CD4-positive, alpha-beta T cell treated with Interferon alpha-2 for 1 hour (primary cell): ENCODE data around the gene CRTC1.
A peak's percentile ranks its signal among the peaks of the same experiment; 100 is the strongest.
"Not testable (repeated sequence)": the region's sequence is repeated elsewhere in the genome, so short reads cannot be mapped to it uniquely, and the experiment has no call there.

Experiments
- DNase-seq, 2 donors: peaks; one replicate each; pipeline ENCODE4 v3.0.0-alpha.2; 2020 to 2022

The CRTC1 gene

DNA sequence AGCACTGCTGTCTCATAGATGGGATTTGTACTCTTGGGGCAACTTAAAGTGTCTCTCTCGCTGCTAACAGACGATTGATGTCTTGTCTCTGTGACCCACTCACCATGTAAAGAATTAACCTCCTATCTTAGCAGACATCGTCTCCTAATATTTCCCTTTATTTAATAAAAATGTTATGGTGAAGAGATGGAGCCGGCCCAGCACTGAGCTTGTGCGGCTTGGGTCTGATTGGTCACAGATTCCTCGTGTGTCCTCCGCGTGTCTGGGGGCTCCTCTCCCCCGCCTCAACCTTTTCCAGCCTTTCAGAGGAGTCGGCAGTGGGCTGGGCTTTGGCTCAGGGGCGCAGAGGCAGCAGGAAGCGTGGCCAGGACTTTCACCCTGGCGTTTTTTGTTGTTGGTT, 13.2 kb upstream of the CRTC1 start:
- no peak for DNase-seq

DNA sequence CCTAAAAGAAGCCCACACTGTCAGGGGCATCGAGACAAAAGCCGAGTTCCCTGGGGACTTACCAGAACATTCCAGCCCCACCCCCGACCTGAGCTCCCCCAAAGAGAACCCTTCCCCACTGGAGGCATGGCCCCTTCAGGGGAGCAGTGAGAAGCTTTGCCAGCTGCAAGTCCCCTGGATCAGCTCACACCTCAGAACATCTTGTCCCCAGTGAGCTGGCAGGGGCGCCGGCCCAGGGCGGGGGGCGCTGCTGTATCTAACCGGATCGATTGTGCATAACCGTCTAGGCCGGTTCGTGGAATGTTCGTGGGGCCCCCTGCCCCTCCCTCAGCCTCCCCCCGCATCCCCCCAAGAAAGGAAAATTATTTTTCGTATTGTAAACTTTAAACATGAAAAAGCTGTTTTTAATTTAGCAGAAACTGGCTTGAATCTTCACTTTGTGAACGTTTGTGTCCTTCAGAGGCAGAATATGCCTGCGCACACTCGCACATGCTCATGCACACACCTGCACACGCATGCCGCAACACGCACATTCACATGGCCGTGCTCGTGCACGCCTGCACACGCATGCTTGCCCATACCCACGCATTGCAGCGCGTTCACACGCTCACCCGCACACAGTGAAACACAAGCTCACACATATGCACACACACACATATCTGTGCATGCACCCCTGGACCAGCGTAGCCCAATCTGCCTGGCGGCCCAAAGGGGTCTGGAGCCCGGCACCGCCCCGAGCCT, 12.0 kb upstream of the CRTC1 start:
- DNase-seq, result no peak

DNA sequence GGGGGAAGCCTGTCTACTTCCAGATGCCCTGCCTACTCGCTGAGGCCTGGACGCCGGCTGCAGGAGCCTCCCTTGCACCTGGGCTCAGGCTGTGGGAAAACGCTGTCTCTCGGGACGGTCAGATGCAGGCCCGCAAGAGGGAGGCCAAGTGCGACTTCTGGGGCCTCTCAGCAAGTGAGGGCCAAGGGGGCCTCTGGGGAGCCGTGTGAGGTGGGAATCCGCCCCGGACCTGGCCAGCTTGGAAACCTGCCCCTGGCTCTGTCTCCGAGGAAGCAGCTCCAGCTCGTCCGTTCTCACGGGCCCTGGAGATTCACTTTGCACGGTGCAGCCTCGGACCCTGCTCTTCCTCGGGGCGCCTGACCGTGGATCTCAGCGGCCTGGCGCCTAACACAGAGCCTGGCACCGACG, 11.4 kb upstream of the CRTC1 start:
- no peak for DNase-seq

DNA sequence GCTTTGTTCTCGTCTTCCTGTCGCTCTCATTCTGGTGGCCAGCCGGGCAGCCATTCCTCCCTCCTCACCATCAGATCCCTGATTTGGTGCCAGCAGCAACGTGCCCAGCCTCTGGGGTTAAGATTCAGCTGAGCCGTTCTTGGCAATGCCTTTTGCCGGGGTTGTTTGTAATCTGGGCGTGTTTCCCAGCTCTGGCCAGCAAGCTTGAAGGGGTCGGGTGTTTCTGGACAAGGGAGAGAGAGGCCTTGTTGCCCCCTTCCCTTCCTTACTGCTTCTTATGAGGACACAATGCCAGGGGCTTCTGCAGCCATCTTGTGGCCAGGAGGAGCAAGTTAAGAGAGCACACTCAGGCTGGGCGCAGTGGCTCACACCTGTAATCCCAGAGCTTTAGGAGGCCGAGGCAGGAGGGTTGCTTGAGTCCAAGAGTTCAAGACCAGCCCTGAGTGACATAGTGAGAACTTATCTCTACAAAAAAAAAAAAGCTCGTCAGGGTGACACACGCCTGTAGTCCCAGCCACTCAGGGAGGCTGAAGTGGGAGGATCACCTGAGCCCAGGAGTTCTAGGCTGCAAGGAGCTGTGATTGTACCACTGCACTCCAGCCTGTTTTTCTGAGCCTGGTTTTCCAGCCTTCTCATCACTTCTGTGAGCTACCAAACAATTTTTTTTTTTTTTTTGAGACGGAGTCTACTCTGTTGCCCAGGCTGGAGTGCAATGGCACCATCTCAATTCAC, 10.7 kb upstream of the CRTC1 start:
- DNase-seq, result no peak

DNA sequence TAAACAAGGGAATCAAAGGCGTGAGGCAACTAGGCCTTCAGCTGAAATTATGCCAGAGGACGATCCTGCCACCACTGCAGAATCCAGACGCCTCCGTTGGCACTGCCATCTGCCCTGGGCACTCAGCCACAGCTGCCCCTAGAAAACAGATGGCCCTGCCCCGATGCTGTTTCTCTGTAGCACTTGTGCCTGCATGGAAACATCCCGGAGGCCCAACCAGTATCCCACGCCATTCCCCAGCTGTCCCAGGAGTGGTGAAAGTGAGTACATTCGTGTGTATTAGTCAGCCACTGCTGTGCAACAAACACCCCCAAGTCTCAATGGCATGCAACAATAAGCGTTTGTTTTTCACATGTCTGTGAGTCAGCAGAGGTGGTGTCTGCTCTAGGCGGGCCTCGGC, 8.9 kb upstream of the CRTC1 start:
- no peak for DNase-seq

DNA sequence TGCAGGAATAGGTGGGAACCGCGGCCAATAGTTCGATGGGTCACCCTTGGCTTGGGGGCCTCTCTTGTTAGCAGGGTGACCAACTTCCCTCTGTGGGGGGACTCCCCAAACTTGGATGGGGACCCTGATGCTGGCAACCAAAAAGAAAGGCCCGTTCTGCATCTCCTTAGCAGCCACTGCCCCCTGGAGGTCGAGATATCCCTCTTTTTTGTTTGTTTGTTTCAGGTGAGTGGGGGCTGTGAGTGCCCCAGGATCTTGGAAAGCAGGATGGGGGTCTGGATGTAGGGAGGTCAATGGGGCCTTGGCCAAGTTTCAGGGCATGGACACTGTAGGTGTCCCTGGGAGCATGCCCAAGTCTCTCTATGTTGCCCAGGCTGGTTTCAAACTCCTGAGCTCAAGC, 7.7 kb upstream of the CRTC1 start:
- peak in 1 of 2 donors; percentile 24 for DNase-seq

DNA sequence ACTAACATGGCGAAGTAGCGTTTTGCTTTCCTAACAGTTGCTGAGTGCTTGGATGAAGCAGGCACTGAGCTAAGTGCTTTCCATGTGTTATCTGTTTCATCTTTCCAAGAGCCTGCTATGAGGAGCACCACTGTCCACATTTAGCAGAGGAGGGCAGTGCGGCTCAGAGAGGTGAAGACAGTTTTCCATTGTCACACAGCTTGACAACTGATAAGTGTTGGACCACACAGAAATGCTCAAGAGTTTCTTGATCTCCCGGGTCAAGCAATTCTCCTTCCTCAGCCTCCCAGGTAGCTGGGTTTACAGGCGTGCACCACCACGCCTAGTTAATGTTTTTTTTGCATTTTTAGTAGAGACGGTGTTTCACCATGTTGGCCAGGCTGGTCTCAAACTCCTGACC, 6.8 kb upstream of the CRTC1 start:
- DNase-seq, result no peak

DNA sequence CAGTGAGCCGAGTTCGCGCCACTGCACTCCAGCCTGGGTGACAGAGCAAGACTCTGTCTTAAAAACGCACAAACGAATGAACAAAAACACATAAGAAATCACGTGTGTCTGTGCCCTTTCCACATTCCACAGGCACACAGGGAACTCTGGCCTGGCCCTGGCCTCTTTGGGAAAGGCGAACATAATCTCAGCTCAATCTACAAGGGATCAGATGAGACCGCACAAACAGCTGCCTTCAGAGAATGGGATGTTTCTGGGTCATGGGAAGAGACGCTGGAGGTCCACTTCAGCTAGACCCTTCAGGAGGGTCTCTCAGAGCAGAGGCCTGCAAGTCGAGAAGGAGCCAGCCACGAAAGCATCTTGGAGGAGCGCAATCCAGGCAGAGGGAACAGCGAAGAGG, 6.3 kb upstream of the CRTC1 start:
- no peak for DNase-seq

DNA sequence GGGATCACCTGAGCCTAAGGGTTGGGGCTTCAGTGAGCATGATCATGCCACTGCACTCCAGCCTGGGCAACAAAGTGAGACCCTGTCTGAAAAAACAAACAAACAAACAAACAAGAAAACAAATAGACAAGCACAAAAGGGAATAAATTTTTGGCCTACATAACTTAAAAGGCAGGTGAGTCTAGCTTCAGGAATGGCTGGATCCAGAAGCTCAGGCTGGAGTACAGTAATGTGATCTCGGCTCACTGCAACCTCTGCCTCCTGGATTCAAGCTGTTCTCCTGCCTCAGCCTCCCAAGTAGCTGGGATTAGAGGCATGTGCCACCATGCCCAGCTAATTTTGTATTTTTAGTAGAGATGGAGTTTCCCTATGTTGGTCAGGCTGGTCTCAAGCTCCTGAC, 3.3 kb upstream of the CRTC1 start:
- DNase-seq, result not testable (repeated sequence)

DNA sequence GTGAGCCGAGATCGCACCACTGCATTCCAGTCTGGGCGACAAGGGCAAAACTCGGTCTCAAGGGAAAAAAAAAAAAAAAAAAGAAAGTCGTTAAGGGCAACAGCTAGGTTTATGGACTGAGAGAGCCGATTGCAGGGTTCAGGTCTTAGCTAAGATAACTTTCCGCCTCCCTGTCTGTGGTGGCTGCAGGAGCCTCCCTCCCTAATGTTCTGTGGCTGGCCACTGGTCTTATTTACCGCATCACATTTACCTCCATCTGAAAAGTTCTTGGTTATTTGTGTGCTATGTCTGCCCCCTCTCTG, 722 bp upstream of the CRTC1 start:
- no peak for DNase-seq

DNA sequence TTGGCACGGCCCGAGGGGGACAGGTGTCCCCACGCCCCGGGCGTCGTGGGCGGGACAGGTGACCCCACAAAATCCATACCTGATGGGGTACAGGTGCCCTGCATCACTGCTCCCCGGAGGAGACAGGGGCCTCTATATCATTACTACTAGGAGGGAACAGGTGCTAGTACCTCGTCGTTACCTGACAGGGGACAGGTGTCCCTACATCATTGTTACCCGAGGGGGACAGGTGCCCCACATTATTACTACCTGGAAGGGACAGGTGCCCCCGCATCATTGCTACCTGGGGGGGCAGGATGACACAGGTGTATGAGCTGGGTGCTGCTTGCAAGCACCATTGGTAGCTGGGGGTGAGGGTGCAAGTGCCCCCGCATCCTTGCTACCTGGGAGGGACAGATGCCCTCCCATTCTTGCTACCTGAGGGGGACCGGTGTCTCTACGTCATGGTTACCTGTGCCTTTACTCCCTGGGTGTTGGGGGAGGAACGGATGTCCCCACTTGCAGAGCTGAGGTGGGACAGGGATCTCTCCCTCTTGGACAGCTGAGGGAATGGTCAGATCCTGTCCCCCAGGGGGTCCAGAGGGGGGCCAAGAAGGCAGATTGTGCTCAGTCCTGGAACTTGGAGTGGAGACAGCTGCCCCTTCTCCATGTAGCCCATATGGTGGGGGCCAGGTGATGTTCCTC, 620 bp downstream of the CRTC1 start:
- no peak for DNase-seq

DNA sequence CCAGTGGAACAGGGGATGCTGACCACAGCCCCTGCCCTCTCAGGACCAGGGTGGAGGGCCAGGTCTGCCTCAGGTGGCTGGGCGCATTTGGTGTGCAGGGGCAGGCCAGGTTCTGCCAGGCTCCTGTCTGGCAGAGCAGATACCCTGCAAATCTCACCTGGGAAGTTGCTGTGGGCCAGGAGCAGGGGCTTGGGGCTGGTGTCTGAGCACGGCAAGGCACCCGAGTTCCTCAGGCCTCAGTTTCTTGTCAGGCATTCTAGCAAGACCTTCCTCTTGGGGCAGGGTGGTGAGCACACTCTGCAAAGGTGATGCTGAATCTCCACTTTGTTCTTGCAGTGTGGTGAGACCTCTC, 1.1 kb downstream of the CRTC1 start:
- no peak for DNase-seq

DNA sequence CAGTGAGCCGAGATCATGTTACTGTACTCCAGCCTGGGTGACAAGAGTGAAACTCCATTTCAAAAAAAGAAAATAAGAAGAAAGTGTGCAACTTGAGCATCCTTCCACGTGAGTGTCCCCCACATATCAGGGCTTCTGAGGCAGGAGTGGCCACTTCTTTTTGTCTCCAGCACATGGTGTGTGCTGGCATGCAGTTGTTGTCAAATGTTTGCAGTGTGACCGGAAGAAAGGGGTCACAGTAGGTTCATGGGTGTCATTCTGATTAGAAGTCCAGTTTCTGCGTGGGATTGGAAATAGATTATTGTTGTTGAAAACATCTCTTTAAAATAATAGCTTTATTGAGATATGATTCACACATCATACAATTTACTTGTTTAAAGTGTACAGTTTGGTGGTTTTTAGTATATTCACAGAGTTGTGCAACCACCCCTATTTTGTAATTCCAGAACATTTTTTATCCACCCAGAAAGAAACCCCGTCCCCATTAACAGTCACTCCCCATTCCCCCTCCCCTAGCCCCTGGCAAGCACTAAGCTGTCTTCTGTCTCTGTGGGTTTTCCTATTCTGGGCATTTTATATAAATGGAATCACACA, 2.2 kb downstream of the CRTC1 start:
- DNase-seq, result no peak

DNA sequence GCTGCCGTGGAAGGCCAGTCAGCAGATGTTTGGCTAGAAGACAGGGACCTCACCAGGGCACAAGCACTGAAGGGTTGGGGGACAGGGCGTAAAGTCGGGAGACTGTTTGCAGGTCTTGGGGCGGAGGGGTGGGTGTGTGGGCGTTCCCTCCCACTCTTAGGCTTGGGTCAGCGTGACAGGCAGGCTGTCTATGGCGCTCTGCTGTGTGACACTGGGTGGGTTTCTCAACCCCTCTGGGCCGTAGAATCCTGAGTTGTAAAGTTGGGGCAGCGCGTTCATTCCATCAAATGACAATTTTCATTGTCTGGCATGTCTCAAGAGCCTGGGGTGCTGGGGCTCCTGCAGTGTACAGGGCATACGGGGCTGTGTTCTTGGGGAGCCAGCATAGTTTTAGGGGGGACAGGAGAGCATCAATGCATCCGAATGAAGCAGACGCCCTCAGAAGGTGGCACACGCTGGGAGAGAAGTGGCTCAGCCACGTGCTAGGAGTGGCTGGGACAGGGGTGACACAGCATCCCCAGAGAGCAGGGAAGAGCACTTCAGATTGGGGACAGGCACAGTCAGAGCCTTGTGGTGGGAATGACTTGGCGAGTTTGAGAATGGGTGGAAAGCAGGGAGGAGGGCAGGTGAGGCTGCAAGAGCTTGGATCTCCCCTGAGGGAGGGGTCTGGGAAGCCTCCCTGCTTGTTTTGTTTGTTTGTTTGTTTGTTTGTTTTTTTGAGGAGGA, 4.4 kb downstream of the CRTC1 start:
- no peak for DNase-seq

DNA sequence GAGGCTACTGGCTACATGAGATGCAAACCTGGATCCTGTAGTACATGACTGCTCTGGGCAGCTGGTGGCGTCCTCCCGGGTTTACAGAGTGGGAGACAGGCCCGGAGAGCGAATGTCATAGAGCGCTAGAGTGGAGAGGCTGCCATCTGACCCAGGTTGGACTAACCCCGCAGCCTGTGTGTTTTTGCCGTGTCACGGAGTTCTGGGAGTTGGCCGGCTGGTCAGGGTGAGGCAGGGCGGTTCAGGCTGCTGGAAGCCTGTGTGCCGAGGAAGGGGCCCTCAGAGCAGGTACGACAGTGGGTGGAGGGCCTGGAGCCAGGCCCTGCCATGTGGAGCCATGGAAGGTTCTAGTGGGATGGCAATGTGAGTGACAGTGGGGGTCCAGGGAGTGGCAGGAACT, 12.5 kb downstream of the CRTC1 start:
- no peak for DNase-seq

DNA sequence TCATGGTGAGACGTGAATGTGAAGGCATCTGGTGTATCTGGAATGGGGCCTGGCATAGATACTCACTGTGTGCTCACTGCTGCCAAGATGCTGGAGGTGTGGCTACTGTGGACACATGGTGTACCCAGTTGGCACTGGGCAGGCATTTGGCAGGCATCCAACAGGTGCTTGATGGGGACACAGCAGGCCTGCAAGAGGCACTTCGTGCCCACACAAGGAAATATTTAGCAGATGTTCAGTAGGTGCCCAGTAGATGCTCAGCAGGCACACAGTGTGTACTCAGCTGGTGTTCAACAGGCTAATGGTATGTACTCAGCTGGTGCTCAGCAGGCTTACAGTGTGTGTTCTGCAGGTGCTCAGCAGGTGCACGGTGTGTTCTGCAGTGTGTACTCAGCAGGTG, 14.2 kb downstream of the CRTC1 start:
- no peak for DNase-seq

DNA sequence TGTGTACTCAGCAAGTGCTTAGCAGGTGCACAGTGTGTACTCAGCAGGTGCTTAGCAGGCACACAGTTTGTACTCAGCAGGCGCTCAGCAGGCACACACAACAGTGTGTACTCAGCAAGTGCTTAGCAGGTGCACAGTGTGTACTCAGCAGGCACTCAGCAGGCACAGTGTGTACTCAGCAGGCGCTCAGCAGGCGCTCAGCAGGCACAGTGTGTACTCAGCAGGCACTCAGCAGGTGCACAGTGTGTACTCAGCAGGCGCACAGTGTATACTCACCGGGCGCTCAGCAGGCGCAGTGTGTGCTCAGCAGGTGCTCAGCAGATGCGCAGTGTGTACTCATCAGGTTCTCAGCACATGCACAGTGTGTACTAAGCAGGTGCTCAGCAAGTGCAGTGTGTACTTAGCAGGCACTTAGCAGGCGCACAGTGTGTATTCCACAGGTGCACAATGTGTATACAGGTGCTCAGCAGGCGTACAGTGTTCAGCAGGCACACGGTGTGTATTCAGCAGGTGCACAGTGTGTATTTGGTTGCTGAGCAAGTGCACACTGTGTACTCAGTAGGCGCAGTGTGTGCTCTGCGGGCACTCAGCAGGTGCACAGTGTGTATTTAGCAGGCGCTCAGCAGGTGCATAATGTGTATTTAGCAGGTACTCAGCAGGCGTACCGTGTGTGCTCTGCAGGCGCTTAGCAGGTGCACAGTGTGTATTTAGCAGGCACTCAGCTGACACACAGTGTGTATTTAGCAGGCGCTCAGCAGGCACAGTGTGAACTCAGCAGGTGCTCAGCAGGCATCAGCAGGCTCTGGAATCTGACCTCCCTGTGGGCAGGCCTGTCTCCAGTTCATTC, 15.1 kb downstream of the CRTC1 start:
- DNase-seq, result no peak

DNA sequence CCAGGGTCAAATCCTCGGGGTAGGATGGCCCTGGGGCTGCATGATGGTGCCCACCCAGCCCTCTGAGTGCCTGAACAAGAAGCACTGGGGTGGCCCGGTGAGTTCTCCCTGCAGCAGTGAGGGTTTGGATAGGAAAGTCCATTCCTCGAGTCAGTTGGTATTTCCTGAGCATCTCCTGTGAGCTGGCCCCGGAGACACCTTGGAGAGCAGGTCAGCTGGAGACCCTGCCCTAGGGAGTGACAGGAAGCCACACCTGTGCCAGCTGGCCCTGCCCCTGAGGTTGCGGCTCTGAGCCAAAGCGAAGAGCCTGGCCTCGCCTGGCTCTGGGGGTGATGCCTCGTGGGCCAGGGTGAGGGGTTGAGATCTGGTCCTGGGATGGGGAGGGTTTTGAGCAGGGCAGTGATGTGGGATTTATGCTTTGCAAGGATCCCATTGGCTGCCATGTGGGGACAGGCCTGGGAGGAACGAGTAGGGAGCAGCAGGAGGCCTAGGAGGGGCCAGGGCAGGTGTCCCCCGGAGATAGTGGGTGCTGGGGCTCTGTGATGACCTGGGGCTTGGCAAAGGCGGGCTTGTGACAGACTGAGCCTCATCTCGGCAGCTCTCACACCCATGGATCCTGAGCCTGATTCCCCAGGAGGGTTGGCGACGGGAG, 16.0 kb downstream of the CRTC1 start:
- no peak for DNase-seq

DNA sequence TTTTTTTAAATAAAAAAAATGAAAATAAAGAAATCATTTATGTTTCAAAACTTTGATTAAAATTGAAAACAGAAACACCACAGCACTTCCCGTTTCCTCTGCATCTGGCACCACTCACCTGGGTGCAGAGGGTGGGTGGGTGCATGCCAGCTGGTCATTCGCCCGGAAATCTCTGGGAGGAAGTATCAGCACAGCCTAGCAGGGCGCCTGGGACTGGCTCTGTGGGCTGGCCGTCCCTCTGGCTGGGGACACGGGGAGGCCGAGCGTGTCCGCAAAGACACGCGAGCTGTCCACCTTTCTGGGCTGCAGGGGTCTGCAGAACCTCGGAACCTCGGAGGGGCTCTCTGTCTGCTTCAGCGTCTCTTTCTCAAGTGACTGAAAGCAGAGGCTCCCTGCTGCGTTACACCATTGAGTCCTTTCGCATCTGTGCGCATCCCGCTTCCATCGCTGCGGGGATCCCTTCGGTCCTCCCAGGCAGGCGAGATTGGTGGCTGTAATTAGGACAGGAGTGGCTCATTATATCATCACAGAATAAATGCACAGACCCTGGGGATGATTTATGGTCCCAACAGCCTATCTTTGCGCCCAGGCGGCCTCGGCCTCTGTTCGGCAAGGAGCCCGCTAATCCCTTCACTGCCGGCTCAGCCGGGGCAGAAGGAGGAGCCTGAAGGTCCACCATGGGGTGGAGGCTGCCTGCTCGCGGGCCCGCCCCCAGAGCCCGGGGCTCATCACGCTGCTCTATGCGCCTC, 17.2 kb downstream of the CRTC1 start:
- DNase-seq, result peak; percentile 55 to 69

DNA sequence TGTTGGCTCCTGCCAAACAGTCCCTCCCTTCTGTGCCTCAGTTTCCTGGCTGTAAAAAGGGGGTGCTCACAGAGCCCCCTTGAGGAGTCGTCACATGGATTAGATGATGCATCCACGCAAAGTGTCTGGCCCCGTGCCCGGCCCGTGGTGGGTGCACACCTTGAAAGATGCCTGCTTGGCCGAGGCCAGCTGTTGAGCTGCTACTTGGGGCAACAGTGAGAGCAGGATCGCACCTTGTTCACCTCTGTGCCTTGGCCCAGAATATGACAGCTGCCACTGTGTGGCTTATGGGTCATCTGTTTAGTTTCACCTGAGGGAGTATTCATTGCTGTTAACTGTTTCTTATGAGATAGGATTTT, 17.7 kb downstream of the CRTC1 start:
- DNase-seq, result no peak

DNA sequence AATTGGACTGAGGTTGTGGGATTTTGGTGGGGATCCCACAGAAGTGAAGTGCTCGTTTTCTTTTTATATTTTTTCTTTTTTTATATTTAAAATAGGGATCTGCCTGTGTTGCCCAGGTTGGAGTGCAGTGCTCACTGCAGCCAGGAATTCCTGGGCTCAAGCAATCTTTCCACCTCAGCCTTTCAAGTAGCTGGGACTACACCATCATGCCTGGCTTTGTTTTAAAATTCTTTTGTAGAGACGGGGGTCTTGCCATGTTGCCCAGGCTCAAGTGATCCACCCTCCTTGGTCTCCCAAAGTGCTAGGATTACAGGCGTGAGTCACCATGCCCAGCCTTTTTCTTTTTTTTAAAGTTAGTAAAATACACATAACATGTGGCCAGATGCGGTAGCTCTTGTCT, 20.6 kb downstream of the CRTC1 start:
- DNase-seq, result no peak
